ENCODE results near the gene FBXL2. TPM values are rescaled to one million over a fixed set of nuclear protein-coding genes. Genes with fewer than 3 reads are reported as not detected.

Gene FBXL2
- total and polyA plus RNA-seq, 5 donors from 2014 or later: 0.05 TPM; not detected in 4

DNA sequence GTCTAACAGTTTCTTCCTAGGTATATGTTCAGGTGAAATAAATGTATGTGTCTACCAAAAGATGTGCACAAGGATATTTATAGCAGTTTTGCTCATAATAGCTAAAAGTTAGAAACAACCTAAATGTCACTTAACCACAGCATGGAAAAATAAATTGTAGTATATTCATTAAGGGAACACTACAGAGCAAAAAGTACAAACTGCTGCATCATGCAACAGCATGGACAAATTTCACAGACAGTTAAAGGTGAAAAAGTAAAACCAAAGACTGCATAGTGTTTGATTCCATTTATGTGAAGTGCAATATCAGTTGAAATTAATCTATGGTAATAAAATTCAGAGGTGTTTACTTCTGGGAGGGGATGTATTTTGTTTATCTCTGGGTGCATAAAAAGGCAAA is 62.5 kb downstream of the FBXL2 start:
- Mint-ChIP-seq H3K27me3 (peaks cover 25% of the 10 kb centered on the region), H3K36me3 (no peaks in the 10 kb centered on the region), H3K27ac (no peak overlapping the region), H3K9me3 (peaks cover 0 to 5% (median under 1%) of the 10 kb centered on the region in 7 donors), H3K4me3 (no peak overlapping the region), H3K4me1 (peaks cover 0 to 4% (median 0%) of the 10 kb centered on the region in 4 donors)
- Histone ChIP-seq H3K36me3 (ENCODE audit: control insufficient read depth, insufficient read depth, low read length) (no peaks in the 10 kb centered on the region), H3K27ac (ENCODE audit: insufficient read depth, low read length, poor library complexity, severe bottlenecking) (no peak overlapping the region), H3K4me3 (ENCODE audit: low read depth, low read length) (no peak overlapping the region), H3K27me3 (ENCODE audit: control insufficient read depth, insufficient read depth, low read length) (no peaks in the 10 kb centered on the region), H3K4me1 (ENCODE audit: control insufficient read depth, insufficient read depth, low read length, poor library complexity, severe bottlenecking) (no peaks in the 10 kb centered on the region), H3K9me3 (ENCODE audit: control insufficient read depth in 2 of 2, low read length in 2 of 2) (peaks cover 2 to 3% of the 10 kb centered on the region in 2 experiments)
- no peak for ATAC-seq (ENCODE audit: low read depth in 2 of 2)
- DNase-seq: no peak

GRCh38 chr3:33355611-33356010 is 78.4 kb downstream of the FBXL2 start:
- no peaks in the 10 kb centered on the region for H3K4me1 Mint-ChIP-seq
- no peak overlapping the region for H3K4me3 Mint-ChIP-seq
- H3K36me3 Mint-ChIP-seq: no peaks in the 10 kb centered on the region
- H3K27ac Mint-ChIP-seq: no peak overlapping the region
- H3K4me1 ChIP-seq (ENCODE audit: control insufficient read depth, insufficient read depth, low read length, poor library complexity, severe bottlenecking): no peaks in the 10 kb centered on the region
- DNase-seq (no peak), ATAC-seq (ENCODE audit: low read depth in 2 of 2) (no peak)
- H3K9me3 Mint-ChIP-seq: peaks cover 0 to 2% (median 0%) of the 10 kb centered on the region in 7 donors
- H3K27me3 Mint-ChIP-seq: peaks cover 41% of the 10 kb centered on the region
- H3K27me3 ChIP-seq (ENCODE audit: control insufficient read depth, insufficient read depth, low read length): peaks cover 3% of the 10 kb centered on the region
- H3K4me3 ChIP-seq (ENCODE audit: low read depth, low read length): no peak overlapping the region
- H3K36me3 ChIP-seq (ENCODE audit: control insufficient read depth, insufficient read depth, low read length): no peaks in the 10 kb centered on the region
- H3K27ac ChIP-seq (ENCODE audit: insufficient read depth, low read length, poor library complexity, severe bottlenecking): no peak overlapping the region
- no peaks in the 10 kb centered on the region for H3K9me3 ChIP-seq (ENCODE audit: control insufficient read depth in 2 of 2, low read length in 2 of 2)

DNA sequence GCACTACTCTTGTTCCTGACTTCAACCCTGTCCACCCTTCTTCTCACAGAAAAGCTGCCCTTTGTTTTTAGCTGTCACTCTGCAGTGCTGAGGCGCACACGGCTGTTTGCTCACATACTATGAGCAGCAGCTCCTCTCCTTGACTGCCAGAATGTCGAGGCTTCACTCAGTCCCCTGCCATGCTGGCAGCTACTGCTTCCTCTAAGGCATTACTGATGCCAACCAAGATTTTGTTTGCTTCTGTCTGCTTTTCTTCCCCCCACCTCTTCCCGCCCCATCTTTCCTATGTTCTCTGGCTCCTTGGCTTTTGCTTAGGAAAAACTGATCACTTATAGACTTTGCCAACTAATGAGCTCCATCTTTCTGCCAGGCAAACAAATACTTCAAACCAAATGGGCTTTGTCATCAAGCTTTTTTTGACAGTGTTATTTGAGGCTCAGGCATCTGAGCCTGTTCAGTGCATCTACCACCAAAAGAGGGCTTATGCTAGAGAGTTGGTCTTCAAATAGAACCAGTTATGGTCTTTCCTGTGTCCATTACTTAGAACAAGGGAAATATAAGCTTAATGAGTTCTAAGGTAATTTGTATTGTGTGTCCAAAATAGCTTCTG is 81.0 kb downstream of the FBXL2 start:
- Mint-ChIP-seq H3K4me3 (no peak overlapping the region), H3K36me3 (no peaks in the 10 kb centered on the region), H3K9me3 (peaks cover 0 to 2% (median 0%) of the 10 kb centered on the region in 7 donors), H3K4me1 (no peaks in the 10 kb centered on the region), H3K27ac (no peak overlapping the region), H3K27me3 (peaks cover 37% of the 10 kb centered on the region)
- no peaks in the 10 kb centered on the region for H3K9me3 ChIP-seq (ENCODE audit: control insufficient read depth in 2 of 2, low read length in 2 of 2)
- no peak overlapping the region for H3K4me3 ChIP-seq (ENCODE audit: low read depth, low read length)
- ATAC-seq (ENCODE audit: low read depth in 2 of 2) (no peak), DNase-seq (no peak)
- peaks cover 5% of the 10 kb centered on the region for H3K27me3 ChIP-seq (ENCODE audit: control insufficient read depth, insufficient read depth, low read length)
- H3K4me1 ChIP-seq (ENCODE audit: control insufficient read depth, insufficient read depth, low read length, poor library complexity, severe bottlenecking): no peaks in the 10 kb centered on the region
- no peaks in the 10 kb centered on the region for H3K36me3 ChIP-seq (ENCODE audit: control insufficient read depth, insufficient read depth, low read length)
- H3K27ac ChIP-seq (ENCODE audit: insufficient read depth, low read length, poor library complexity, severe bottlenecking): no peak overlapping the region

DNA sequence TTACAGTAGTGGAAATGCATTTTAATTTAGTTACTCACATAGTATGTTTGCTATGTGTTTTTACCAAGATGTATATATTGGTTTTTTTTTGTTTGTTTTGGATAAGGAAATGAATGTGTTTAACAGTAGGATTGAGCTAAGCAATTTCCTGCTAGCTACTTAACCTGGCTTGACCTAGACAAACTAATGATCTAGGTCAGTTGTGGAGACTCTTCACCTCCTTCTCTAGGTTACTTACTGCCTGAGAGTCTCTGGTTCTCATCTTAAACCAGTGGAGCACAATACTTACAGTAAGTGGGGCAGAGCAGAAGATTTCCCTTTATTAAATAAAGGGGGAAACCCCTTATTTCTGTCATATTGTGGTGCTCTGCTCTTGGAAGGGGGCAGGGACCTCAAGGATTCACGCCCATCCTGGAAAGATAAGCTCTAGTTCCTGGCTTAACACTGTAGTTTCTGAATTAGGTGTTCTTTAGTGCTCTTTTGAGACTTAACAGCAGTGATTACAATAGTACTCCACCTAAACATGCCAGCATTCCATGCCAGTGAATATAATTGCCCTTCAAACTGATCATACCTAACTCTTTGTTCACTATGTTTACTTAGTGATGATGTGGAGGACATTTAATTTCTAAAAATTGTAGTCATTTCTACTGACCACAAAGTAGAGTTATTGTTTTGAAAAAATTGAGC is 83.0 kb downstream of the FBXL2 start:
- Mint-ChIP-seq H3K4me3 (no peak overlapping the region), H3K27me3 (peaks cover 45% of the 10 kb centered on the region), H3K27ac (no peak overlapping the region), H3K36me3 (no peaks in the 10 kb centered on the region), H3K9me3 (peaks cover 0 to 2% (median 0%) of the 10 kb centered on the region in 7 donors), H3K4me1 (no peaks in the 10 kb centered on the region)
- DNase-seq (no peak), ATAC-seq (ENCODE audit: low read depth in 2 of 2) (no peak)
- Histone ChIP-seq H3K36me3 (ENCODE audit: control insufficient read depth, insufficient read depth, low read length) (no peaks in the 10 kb centered on the region), H3K4me3 (ENCODE audit: low read depth, low read length) (no peak overlapping the region), H3K9me3 (ENCODE audit: control insufficient read depth in 2 of 2, low read length in 2 of 2) (no peaks in the 10 kb centered on the region), H3K4me1 (ENCODE audit: control insufficient read depth, insufficient read depth, low read length, poor library complexity, severe bottlenecking) (no peaks in the 10 kb centered on the region), H3K27ac (ENCODE audit: insufficient read depth, low read length, poor library complexity, severe bottlenecking) (no peak overlapping the region), H3K27me3 (ENCODE audit: control insufficient read depth, insufficient read depth, low read length) (peaks cover 4% of the 10 kb centered on the region)

GRCh38 chr3:33363113-33363800 is 86.0 kb downstream of the FBXL2 start:
- no peak overlapping the region for H3K27ac Mint-ChIP-seq
- peaks cover 4% of the 10 kb centered on the region for H3K27me3 ChIP-seq (ENCODE audit: control insufficient read depth, insufficient read depth, low read length)
- H3K9me3 Mint-ChIP-seq: peaks cover 0 to 2% (median 0%) of the 10 kb centered on the region in 7 donors
- no peaks in the 10 kb centered on the region for H3K9me3 ChIP-seq (ENCODE audit: control insufficient read depth in 2 of 2, low read length in 2 of 2)
- no peak overlapping the region for H3K27ac ChIP-seq (ENCODE audit: insufficient read depth, low read length, poor library complexity, severe bottlenecking)
- ATAC-seq (ENCODE audit: low read depth in 2 of 2) (no peak), DNase-seq (no peak)
- no peak overlapping the region for H3K4me3 Mint-ChIP-seq
- no peaks in the 10 kb centered on the region for H3K4me1 Mint-ChIP-seq
- no peaks in the 10 kb centered on the region for H3K36me3 Mint-ChIP-seq
- H3K4me1 ChIP-seq (ENCODE audit: control insufficient read depth, insufficient read depth, low read length, poor library complexity, severe bottlenecking): no peaks in the 10 kb centered on the region
- H3K4me3 ChIP-seq (ENCODE audit: low read depth, low read length): no peak overlapping the region
- H3K27me3 Mint-ChIP-seq: peaks cover 45% of the 10 kb centered on the region
- H3K36me3 ChIP-seq (ENCODE audit: control insufficient read depth, insufficient read depth, low read length): no peaks in the 10 kb centered on the region

- Histone ChIP-seq H3K27me3 (ENCODE audit: control insufficient read depth, insufficient read depth, low read length) (peaks cover 4% of the 10 kb centered on the region), H3K4me3 (ENCODE audit: low read depth, low read length) (no peak overlapping the region), H3K9me3 (ENCODE audit: control insufficient read depth in 2 of 2, low read length in 2 of 2) (no peaks in the 10 kb centered on the region), H3K36me3 (ENCODE audit: control insufficient read depth, insufficient read depth, low read length) (no peaks in the 10 kb centered on the region), H3K27ac (ENCODE audit: insufficient read depth, low read length, poor library complexity, severe bottlenecking) (no peak overlapping the region), H3K4me1 (ENCODE audit: control insufficient read depth, insufficient read depth, low read length, poor library complexity, severe bottlenecking) (no peaks in the 10 kb centered on the region)
- H3K4me3 Mint-ChIP-seq: no peak overlapping the region
- ATAC-seq (ENCODE audit: low read depth in 2 of 2) (no peak), DNase-seq (no peak)
- H3K4me1 Mint-ChIP-seq: no peaks in the 10 kb centered on the region
- H3K27me3 Mint-ChIP-seq: peaks cover 46% of the 10 kb centered on the region
- no peak overlapping the region for H3K27ac Mint-ChIP-seq
- H3K9me3 Mint-ChIP-seq: peaks cover 0 to 2% (median 0%) of the 10 kb centered on the region in 7 donors
- H3K36me3 Mint-ChIP-seq: no peaks in the 10 kb centered on the region
Measured at GRCh38 chr3:33364060-33364459, 86.8 kb downstream of the FBXL2 start.

- H3K4me1 ChIP-seq (ENCODE audit: control insufficient read depth, insufficient read depth, low read length, poor library complexity, severe bottlenecking): no peaks in the 10 kb centered on the region
- DNase-seq: no peak
- no peak overlapping the region for H3K27ac Mint-ChIP-seq
- H3K9me3 Mint-ChIP-seq: peaks cover 0 to 2% (median 0%) of the 10 kb centered on the region in 7 donors
- no peaks in the 10 kb centered on the region for H3K4me1 Mint-ChIP-seq
- no peak for ATAC-seq (ENCODE audit: low read depth in 2 of 2)
- H3K9me3 ChIP-seq (ENCODE audit: control insufficient read depth in 2 of 2, low read length in 2 of 2): no peaks in the 10 kb centered on the region
- no peaks in the 10 kb centered on the region for H3K36me3 Mint-ChIP-seq
- H3K4me3 Mint-ChIP-seq: no peak overlapping the region
- no peaks in the 10 kb centered on the region for H3K36me3 ChIP-seq (ENCODE audit: control insufficient read depth, insufficient read depth, low read length)
- H3K27me3 Mint-ChIP-seq: peaks cover 42% of the 10 kb centered on the region
- no peak overlapping the region for H3K27ac ChIP-seq (ENCODE audit: insufficient read depth, low read length, poor library complexity, severe bottlenecking)
- H3K27me3 ChIP-seq (ENCODE audit: control insufficient read depth, insufficient read depth, low read length): peaks cover 3% of the 10 kb centered on the region
- no peak overlapping the region for H3K4me3 ChIP-seq (ENCODE audit: low read depth, low read length)
Measured at GRCh38 chr3:33364531-33365128, 87.4 kb downstream of the FBXL2 start.
